HG03135 (cell line): ENCODE data around the gene CNOT9.

Source experiments
- ATAC-seq: cut with Tn5 transposase; IDR thresholded peaks from one replicate; pipeline ENCODE4 v1.9.1; 2021; ENCODE audit warnings: mild to moderate bottlenecking, moderate library complexity; ENCODE audit not compliant: unreplicated experiment

CNOT9 gene

DNA sequence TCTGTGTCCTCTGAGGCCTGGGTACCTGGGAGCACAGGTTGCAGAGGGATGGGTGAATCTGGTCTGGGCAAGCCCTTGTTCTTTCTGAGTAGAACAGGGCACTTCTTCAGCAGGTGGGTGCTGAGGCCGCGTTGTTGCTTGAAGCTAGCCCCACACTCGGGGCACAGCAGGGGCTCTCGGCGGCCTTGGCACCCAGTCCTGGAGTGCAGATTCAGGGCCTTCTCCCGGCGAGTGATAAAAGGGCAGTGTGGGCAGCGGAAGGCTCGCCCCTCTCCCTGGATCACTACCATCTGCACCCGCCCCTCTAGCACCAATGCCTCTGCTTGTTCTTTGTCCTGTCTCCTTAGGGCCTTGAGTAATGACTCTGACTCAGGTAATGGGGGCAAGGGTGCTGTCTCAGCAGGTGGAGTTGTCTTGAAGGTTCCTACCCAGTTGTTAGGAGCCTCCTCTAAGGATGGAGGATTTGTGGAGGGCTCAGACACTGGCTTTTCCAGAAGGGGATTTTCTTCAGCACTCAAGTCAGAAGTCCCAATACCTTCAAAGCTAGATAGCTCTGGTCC, 75.2 kb downstream of the CNOT9 start:
- no peak for ATAC-seq

DNA sequence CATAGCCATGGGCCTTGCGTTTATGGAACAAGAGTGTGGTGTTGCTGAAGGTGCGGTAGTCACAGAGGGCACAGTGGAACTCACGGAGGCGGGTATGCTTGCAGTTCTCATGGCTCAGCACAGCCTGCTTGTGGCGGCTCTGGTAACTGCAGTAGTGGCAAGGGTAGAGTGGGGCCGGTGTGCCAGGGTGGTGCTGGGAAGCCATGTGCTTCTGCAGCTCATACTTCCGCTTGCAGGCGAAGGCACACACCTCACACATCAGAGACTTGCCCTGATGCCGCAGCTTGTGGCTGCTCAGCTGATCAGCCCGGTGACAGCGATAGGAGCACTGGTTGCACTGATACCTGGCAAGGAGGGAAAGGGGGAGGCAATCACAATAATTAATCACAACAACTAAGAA, 76.1 kb downstream of the CNOT9 start:
- ATAC-seq: no peak

DNA sequence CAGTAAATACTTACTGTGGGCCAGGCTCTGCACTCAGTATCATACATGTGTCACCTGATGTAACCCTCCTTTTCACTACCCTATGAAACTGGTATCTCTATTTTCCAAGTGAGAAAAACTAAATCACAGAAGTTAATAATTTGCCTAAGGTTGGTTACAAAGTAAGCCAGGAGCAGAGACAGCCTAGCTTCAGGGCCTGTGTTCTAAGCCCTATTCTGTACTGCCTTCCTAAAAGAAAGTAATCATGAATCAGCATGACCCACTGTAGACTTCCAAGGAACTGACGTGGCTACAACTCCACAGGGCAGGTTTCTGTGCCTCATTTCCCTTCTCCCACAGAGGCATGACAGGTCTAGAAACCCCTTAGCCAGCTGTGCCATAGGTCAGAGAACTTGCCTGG, 76.5 kb downstream of the CNOT9 start:
- peak; percentile 56 for ATAC-seq
